GM21723 (cell line): Measurements from ENCODE around the gene GNAI3.
"Not testable (repeated sequence)": the region's sequence is repeated elsewhere in the genome, so short reads cannot be mapped to it uniquely, and the experiment has no call there.

ENCODE experiments used
- ATAC-seq: cut with Tn5 transposase; IDR thresholded peaks from one replicate; pipeline ENCODE4 v1.9.1; 2021; ENCODE audit warnings: mild to moderate bottlenecking, moderate library complexity; ENCODE audit not compliant: unreplicated experiment

Gene GNAI3

GRCh38 chr1:109657970-109658369 is 109.6 kb downstream of the GNAI3 start:
- no peak for ATAC-seq

DNA sequence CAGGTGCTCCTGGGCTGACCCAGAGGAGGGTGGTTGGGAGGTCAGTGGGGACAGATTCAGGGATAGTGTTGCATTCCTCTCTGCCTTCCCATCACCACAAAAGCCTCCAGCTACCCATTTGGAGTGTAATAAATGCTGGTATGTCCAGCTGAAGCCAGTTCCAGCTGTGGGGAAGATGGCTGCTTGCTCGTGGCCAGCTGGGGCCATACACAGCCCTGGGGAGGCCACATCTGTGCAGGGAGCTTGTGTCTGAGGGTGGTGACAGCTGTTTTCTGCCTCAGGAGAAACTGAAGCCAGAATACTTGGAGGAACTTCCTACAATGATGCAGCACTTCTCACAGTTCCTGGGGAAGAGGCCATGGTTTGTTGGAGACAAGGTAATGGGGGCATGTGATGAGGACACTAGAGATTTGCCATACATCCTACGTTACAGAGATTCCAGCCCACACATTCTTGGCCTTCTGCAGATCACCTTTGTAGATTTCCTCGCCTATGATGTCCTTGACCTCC is 110.2 kb downstream of the GNAI3 start:
- ATAC-seq: no peak

GRCh38 chr1:109659145-109659544 is 110.7 kb downstream of the GNAI3 start:
- no peak for ATAC-seq

DNA sequence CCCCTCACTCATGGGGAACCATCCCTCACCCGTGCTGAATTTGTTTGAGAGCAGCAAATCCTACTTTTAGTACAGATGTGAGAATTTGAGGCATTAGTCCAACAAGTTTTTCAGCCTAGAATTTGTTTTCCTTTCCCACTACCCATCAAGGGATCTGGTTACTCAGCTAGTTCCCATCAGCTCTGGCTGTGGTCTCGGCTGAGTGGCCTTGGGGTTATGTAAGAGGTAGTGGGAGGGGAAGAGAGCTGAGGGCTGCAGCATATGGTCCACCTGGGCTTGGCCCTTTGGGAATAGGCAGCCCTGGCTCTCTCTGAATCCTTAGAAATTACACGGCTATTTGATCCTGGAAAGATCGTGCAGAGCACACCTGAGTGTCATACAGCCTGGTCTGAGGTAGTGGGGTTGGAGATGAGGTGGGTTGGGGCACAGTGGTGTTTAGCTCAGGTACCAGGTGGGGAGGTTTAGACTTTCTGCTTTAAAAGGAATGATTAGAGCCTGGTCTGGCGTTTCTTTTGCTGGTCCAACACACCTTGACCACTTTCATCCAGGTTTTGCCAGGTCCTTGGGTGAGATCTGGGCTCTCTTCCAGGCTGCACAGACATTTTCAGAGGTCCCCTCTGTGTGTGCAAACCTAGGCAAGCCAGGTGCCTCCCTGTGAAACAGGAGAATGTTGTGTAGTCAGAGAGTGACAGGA is 111.7 kb downstream of the GNAI3 start:
- no peak for ATAC-seq

- ATAC-seq: not testable (repeated sequence)
These were observed 112.2 kb downstream of the GNAI3 start for GRCh38 chr1:109660691-109661026.

DNA sequence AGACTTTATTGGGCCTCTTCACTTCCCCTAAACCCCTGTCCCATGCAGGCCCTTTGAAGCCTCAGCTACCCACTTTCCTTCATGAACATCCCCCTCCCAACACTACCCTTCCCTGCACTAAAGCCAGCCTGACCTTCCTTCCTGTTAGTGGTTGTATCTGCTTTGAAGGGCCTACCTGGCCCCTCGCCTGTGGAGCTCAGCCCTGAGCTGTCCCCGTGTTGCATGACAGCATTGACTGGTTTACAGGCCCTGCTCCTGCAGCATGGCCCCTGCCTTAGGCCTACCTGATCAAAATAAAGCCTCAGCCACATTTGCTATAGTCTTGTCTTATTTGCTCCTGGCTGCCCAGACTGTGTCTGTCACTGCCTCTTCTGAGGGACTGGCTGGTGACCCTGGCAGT is 113.0 kb downstream of the GNAI3 start:
- ATAC-seq: no peak

GRCh38 chr1:109664671-109665070 is 116.3 kb downstream of the GNAI3 start:
- ATAC-seq: no peak

GRCh38 chr1:109667452-109668122 is 119.2 kb downstream of the GNAI3 start, which contains the start of gene GSTM2:
Gene GSTM2, plus strand, starts transcription at chr1:109668057. Its CDS starts 59 bp downstream, at chr1:109668116.
- peak; percentile 99 for ATAC-seq
